C4-2B (cell line): ENCODE results near the gene RING1.

Experiments
- ZFX ChIP-seq: fragments of 450-650 bp; IDR thresholded peaks from 2 replicates; pipeline ENCODE4 v1.6.1; 2017
- TF ChIP-seq, protein P1 (sequence below): fragments of 450-650 bp; conservative IDR thresholded peaks from 2 replicates; pipeline ENCODE4 v1.5.1; 2017; ENCODE audit warnings: mild to moderate bottlenecking

DNA sequence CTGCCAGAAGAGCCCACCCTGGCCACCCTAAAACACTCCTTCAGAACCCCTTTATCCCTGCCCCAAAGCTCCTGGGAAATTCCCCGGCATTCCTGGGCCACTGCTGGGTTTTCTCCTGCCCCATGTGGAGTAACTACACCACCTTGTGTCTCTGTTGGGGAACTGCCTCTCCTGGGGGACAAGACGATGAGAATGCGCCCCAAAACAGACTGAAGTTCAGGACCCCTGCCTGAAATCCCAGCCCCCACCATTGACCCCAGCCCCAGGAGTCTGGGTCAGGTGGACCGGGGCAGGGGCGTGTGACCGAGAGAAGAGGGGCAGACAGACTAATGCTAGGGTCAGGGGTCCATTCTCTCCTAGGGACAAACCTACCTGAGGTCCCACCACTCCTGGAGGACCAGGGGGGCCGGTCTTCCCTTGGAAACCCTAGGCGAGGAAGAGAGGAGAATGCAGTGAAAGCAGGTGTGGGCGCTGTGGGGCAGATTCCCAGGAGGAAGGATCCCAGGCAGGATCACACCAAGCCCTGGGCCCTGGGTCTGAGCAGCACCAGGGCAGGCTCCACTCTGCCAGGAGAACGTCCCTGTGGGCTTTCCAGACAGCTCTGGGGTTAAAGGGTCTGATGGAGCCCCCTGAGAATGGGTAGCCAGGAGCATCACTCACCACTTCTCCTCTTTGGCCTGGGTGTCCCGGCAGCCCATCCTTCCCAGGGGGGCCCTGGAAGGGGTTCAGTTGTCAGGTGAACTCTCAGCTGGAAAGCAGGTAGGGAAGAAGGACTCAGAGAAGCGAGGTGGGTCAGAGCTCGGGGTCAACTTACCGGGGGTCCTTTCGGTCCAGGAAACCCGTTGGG, 35.4 kb upstream of the RING1 start:
- TF ChIP-seq, protein P1, sequence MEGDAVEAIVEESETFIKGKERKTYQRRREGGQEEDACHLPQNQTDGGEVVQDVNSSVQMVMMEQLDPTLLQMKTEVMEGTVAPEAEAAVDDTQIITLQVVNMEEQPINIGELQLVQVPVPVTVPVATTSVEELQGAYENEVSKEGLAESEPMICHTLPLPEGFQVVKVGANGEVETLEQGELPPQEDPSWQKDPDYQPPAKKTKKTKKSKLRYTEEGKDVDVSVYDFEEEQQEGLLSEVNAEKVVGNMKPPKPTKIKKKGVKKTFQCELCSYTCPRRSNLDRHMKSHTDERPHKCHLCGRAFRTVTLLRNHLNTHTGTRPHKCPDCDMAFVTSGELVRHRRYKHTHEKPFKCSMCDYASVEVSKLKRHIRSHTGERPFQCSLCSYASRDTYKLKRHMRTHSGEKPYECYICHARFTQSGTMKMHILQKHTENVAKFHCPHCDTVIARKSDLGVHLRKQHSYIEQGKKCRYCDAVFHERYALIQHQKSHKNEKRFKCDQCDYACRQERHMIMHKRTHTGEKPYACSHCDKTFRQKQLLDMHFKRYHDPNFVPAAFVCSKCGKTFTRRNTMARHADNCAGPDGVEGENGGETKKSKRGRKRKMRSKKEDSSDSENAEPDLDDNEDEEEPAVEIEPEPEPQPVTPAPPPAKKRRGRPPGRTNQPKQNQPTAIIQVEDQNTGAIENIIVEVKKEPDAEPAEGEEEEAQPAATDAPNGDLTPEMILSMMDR = no peak; the same call in 1 of the 2 replicates
- TF ChIP-seq ZFX = no peak
